ENCODE measurements around the gene SLC7A10.

Gene SLC7A10

GRCh38 chr19:33225458-33225926 is at the start of gene SLC7A10:
Gene SLC7A10, minus strand, starts transcription at chr19:33225850. Its CDS starts 147 bp downstream, at chr19:33225703.
- DNase-seq (ENCODE audit: low read depth in 2 of 2, low spot score in 1 of 2): no peak

GRCh38 chr19:33274663-33275558 is 49.3 kb upstream of the SLC7A10 start:
- no peak for DNase-seq (ENCODE audit: low read depth in 2 of 2, low spot score in 1 of 2)

- no peak for DNase-seq (ENCODE audit: low read depth in 2 of 2, low spot score in 1 of 2)
Observed at GRCh38 chr19:33273881-33274662, 48.4 kb upstream of the SLC7A10 start.

GRCh38 chr19:33273065-33273736 is 47.6 kb upstream of the SLC7A10 start:
- no peak for DNase-seq (ENCODE audit: low read depth in 2 of 2, low spot score in 1 of 2)

- DNase-seq (ENCODE audit: low read depth in 2 of 2, low spot score in 1 of 2): no peak
Observed at GRCh38 chr19:33271246-33272021, 45.8 kb upstream of the SLC7A10 start.

- DNase-seq (ENCODE audit: low read depth in 2 of 2, low spot score in 1 of 2): no peak
Observed at GRCh38 chr19:33270769-33271168, 45.1 kb upstream of the SLC7A10 start.

- DNase-seq (ENCODE audit: low read depth in 2 of 2, low spot score in 1 of 2): no peak
Observed at GRCh38 chr19:33269016-33269415, 43.4 kb upstream of the SLC7A10 start.

GRCh38 chr19:33268162-33268991 is 42.7 kb upstream of the SLC7A10 start:
- DNase-seq (ENCODE audit: low read depth in 2 of 2, low spot score in 1 of 2): no peak

- no peak for DNase-seq (ENCODE audit: low read depth in 2 of 2, low spot score in 1 of 2)
Observed at GRCh38 chr19:33267706-33268105, 42.1 kb upstream of the SLC7A10 start.

GRCh38 chr19:33266974-33267484 is 41.4 kb upstream of the SLC7A10 start:
- no peak for DNase-seq (ENCODE audit: low read depth in 2 of 2, low spot score in 1 of 2)

- no peak for DNase-seq (ENCODE audit: low read depth in 2 of 2, low spot score in 1 of 2)
Observed at GRCh38 chr19:33264881-33265445, 39.3 kb upstream of the SLC7A10 start.

GRCh38 chr19:33263325-33264023 is 37.8 kb upstream of the SLC7A10 start:
- no peak for DNase-seq (ENCODE audit: low read depth in 2 of 2, low spot score in 1 of 2)

GRCh38 chr19:33261511-33262189 is 36.0 kb upstream of the SLC7A10 start:
- no peak for DNase-seq (ENCODE audit: low read depth in 2 of 2, low spot score in 1 of 2)

- no peak for DNase-seq (ENCODE audit: low read depth in 2 of 2, low spot score in 1 of 2)
Observed at GRCh38 chr19:33260628-33261418, 35.2 kb upstream of the SLC7A10 start.

- no peak for DNase-seq (ENCODE audit: low read depth in 2 of 2, low spot score in 1 of 2)
Observed at GRCh38 chr19:33259539-33259938, 33.9 kb upstream of the SLC7A10 start.

GRCh38 chr19:33257828-33258227 is 32.2 kb upstream of the SLC7A10 start:
- DNase-seq (ENCODE audit: low read depth in 2 of 2, low spot score in 1 of 2): no peak

GRCh38 chr19:33256261-33256660 is 30.6 kb upstream of the SLC7A10 start:
- DNase-seq (ENCODE audit: low read depth in 2 of 2, low spot score in 1 of 2): no peak
